GM19397 (cell line): Measurements from ENCODE around the gene LGALS7.

Source experiments
- ATAC-seq: cut with Tn5 transposase; IDR thresholded peaks from one replicate; pipeline ENCODE4 v1.9.1; 2021; ENCODE audit warnings: mild to moderate bottlenecking, moderate library complexity; ENCODE audit not compliant: unreplicated experiment

The LGALS7 gene

DNA sequence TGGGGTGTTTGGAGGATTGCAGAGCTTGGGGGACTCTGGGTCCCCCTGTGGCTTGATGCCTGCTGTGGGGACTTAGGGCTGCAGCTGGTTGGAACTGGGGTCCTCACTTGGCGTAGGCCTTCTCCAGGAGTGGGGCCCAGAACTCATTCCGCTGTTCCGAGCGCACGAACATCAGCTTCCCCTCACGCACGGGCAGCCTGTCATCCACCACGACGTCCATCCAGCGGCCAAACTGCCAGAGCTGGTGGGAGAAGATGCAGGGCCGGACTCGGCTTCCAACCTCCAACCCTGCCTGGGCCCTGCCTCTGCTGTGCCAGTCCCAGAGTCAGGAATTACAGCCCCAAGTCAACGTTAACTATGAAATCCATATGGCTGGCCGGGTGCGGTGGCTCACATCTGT is 31.6 kb downstream of the LGALS7 start:
- ATAC-seq = no peak

DNA sequence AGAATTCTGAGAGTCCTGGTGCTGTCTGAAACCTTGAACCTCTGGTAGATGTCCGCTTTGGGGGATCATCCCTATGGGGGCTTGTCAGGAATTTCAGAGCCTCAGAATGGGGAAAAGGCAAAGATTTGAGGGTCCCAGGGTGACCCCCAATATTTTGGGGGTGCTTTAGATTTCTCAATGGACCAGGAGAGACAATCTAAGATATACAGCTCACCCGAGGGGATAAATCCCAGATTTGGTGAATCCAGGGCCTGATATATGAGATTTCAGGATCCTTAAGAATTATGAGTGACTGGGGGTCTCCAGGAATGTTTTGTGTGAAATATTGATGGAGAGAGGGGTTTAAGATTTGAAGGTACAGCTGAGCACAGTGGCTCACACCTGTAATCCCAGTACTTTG is 32.4 kb downstream of the LGALS7 start:
- no peak for ATAC-seq

DNA sequence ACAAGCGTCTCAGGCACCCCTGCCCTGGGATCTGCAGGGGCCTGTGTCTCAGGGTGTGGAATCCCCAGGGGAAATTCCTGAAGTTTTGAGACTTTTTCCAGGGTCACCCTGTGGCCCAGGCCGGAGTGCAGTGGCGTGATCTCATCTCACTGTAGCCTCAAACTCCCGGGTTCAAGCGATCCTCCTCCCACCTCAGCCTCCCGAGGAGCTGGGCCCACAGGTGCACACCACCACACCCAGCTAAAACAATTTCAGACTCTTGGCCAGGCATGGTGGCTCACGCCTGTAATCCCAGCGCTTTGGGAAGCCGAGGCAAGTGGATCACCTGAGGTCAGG is 33.1 kb downstream of the LGALS7 start:
- no peak for ATAC-seq

DNA sequence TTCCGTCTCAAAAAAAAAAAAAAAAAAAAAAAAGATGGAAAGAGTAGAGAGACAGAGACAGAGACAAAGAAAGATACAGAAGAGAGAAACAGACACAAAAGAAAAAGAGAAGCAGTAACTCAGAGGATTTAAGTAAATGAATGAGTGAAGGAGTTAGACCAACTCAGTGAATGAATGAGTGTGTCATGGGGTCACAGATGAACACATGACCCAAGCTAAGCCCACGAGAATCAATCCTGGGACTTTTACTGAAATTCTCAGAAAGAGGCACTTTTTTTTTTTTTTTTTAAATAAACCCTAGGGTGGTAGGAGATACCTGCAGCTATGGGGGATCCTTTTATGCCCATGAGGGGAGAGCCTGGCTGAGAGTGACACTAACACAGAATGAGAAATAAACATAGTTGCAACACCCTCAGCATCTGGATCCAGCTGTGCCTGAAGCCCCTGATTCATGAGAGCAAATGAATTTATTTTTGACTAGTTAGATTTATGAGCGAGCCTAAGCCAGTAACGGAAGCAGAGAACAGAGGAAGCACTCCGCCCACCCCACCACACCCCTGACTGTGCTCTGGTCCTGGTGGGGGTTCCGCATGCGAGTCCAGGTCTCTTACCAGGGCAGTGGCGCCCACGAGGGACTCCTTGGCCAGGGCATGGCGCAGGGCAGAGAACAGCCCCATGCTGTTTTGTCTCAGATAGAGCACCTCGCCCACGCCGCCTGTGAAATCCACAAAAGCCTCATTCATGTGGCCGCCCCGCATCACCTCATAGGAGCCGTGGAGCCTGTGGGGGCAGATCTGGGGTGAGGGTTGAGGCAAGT is 33.7 kb downstream of the LGALS7 start:
- ATAC-seq = no peak

DNA sequence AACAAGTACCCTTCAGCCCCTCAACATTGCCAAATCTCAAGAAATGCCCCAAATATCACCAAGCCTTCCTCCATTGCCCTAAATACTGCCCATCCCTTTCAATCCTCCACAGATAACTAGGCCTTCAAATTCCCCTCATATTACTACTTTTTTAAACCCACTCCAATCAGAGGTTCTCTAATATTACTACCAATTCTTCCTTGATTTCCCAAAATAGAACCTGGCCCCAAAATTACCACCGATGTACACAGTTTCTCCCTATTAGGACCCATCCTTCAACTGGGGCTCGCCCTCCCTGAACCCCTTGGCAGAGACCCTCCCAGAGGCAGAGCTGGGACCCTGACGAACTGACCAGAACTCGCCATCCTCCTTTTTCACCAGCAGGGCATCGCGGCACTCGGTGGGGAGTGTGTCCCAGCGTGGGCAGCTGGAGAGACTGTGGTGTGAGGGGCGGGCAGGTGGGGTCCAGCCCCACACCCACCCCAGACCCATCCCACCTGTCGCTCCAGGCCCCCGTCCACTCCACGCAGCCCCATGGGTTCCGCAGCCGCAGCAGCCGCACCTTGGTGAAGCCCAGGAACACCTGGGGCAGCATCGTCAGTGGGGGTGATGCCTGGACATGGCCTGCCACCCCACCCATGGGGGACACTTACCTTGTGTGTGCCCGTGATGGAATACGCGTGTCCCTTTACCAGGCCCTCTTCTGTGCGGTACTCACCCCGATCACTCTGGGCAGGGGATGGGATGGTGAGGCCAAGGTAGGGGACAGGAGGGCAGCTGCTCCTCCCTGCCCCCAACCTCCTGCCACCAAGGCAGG is 35.2 kb downstream of the LGALS7 start:
- ATAC-seq = no peak

DNA sequence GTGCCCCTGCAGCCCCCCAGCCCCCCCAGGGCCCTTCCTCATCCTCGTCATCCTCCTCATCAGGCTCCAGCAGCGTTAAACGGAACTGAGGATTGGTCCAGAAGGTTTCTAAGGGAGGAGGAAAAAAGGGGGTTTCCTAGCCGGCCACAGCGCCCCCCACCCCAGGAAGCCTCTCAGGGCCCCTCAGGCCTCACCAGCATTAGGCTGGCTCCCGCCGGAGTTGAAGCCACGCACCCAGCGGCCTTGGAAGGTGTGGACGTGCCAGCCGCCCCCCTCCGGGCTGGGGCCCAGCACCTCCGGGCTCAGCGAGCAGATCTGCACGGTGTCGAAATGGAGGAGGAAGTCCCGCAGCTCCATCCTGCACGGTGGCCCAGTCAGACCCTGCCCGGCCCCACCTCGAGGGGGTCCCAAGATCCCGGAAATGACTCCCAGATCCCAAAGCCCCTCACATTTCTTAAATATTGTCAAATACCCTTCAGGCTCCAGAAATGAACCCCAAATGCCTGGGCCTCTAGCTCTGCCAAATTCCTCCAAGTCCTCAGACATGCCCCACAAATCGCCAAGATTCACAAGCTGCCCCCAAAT is 35.9 kb downstream of the LGALS7 start:
- no peak for ATAC-seq

DNA sequence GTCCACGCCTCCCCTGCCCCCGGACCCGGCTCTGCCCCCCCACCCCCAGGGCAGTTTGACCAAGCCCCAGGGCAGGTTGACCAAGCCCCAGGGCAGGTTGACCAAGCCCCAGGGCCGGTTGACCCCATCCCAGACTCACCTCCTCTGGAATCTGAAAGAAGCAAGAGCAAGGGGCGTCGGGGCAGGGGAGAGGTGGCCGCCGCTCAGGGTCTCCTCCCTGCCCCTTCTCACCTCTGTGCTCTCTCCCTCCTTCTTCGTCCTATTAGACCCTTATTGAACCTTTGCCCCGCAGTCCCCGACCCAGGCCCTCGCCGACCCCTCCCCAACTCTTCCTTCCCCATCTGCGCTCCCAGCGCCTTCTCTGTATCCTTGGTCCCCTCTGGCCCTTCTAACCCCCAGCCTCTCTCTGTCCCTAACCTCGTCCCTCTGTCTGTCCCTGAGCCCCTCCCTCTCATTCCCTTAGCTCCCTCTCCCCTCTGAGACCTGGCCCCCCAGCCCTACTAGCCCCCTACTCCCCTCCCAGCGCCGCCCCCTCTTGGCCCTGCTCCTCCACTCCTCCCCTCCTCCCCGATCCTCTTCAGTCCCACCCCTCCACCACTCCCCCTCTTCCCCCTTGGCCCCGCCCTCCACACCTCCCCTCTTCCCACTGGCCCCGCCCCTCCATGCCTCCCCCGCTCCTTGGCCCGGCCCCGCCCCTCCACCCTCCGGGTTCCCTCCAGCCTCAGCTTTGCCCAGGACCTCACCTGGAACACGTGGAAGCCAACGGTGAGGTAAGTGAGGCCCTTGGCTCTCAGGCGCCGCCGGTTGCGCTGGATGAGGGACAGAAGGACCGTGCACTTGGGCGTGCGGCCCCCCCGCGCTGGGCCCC is 36.7 kb downstream of the LGALS7 start:
- no peak for ATAC-seq

DNA sequence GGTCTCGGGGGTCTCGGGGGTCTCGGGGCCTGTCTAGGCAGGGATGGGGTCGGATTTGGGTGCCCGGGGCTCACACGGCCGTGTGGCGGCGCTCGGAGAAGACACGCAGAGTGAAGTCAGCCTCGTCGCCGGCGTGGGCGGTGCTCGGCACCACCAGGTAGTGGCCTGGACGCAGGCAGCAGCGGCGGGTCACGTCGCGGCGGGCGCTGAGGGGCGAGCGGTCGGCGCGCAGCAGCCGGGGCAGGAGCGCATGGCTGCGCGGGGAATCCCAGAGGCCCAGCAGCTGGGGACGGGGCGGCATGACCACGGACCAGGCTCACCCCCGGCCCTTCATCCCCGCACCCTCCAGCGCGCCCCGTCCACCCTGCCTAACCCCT is 37.3 kb downstream of the LGALS7 start:
- ATAC-seq = no peak

DNA sequence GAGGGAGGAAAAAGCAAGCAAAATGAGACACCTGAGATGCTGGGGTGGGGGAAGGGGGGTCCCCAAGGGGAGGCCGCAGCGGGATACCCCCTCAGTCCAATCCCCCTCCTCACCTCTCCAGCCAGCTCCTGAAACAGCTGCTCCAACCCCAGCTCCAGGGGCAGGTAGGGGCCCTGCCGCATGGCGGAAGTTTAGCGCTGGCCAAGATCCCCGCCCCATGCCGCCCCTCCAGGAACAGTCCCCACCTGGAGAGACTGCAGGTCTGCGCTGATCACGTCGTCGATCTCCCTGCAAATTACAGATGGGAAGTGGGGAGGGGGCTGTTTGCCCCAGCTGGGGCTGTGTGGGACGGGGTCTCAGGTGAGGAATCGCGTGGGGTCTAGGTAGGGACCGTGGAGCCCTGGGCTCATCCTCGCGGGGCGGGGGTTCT is 38.0 kb downstream of the LGALS7 start:
- no peak for ATAC-seq

DNA sequence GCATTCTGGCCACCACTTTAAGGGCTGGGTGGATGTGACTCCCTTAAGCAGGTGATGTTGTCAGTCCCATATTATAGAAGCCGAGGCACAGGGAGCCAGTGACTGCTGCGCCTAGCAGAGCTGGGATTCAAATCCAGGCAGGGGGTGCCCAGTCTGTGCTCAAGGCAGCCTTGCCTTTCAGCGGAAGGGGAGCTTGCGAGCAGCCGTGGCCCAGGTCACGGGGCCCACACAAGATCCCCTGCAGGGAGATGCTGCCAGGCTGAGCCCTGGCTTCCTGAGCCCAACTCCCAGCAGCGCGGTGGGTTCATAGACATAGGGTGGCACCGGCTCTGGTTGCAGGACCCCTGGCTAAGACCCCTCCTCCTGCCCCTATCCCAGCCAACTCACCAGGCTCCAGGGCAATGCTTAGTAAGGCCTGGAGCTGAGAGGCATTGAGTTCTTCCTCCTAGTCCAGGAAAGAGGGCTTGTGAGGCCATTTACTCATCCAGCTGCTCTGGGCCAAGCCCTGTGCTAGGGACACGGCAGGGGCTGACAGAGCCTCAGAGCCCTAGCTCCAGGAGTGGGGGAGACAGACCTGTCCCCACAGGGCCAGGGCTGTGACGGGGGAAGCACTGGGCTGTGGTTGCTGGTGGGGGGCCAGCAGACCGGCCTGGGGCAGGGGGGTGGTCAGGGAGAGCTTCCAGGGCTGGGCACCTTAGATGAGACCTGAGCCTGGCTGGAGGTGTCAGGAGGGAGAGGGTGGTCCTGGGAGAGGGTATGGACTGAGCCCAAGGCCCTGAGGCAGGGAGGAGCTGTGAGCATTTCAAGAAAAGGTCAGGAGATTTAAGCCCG is 38.7 kb downstream of the LGALS7 start:
- no peak for ATAC-seq

DNA sequence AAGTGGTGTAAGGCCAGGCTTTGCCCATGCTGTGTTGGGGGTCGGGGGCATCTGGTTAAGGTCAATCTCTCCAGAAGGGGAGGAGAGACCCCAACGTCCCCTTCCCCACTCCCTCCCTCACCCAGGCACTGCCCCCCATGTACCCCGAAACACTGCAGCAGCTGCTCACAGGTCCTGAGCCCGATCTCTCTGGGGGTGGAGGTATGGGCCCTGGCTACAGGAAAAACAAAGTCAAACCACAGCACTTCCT is 39.2 kb downstream of the LGALS7 start:
- ATAC-seq = no peak

DNA sequence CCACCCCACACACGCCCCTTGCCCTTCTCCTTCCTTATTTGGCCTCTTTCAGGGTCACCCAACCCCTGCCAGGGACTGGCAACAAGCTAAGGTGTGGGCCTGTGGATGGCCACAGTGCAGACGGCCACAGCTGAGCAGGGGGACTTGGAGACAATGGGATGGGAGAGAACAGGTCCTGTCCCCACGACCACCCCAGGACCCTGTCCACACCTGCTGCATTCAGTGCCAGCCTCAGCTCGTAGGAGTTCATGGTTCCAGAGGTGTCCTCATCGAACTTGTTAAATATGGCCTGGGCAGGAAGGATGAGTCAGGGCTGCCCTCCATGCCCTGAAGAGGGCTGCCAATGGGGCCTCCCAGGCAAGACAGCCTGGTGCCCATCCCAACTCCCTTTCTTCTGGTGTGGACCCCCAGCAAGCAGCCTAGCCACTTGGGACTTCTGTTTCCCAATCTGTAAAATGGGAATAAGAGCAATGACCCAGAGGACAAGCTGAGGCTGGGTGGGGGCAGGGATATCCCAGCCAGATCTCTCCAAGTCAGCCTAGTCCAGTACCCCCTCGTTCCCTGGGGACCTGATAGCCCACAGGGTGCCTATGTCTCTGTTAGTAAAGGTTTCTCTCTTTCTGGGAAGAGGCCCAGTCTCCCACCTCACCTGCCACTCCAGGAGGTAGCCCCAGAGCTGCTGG is 39.7 kb downstream of the LGALS7 start:
- no peak for ATAC-seq

DNA sequence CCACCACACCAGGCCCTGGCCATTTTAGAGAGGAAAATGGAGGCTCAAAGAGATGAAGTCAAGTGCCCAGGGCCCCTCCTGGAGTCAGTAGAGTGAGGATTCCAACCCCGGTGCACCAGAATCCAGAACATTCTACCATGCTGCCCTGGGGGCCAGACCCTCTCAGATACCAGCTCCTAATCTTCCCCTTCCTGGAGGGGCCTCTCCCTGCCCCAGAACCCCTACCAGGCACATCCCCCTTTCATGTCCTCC is 40.1 kb downstream of the LGALS7 start:
- ATAC-seq = no peak

DNA sequence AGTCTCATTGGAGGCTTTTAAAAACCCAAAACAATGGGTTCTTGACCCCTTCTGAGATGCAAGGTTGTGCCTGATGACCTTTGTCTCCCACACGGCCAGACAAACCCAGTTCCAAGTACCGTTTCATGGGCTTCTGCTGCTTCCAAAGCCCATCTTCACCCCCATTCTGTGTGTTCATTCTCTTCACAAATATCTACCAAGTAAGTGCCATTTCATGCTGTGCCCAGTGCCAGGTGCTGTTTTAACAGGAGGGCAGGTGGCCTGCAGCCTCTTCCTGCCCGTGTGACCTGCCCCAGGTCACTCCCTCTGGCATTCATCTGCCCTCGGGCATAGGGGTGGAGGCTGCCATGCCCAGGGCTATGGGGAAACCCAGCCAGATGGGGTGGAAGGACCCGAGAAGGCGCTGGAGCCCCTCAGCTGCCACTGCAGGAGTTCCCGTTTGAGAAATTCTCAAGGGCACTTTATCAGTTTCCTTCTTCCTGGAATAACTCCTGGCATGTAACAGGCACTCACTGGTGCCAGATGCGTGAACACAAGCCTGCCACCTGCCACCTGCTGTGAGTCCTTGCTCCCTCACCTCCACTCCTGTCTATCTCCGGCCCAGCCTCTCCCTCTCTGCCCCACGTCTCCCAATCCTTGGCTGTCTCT is 41.5 kb downstream of the LGALS7 start:
- ATAC-seq = no peak

DNA sequence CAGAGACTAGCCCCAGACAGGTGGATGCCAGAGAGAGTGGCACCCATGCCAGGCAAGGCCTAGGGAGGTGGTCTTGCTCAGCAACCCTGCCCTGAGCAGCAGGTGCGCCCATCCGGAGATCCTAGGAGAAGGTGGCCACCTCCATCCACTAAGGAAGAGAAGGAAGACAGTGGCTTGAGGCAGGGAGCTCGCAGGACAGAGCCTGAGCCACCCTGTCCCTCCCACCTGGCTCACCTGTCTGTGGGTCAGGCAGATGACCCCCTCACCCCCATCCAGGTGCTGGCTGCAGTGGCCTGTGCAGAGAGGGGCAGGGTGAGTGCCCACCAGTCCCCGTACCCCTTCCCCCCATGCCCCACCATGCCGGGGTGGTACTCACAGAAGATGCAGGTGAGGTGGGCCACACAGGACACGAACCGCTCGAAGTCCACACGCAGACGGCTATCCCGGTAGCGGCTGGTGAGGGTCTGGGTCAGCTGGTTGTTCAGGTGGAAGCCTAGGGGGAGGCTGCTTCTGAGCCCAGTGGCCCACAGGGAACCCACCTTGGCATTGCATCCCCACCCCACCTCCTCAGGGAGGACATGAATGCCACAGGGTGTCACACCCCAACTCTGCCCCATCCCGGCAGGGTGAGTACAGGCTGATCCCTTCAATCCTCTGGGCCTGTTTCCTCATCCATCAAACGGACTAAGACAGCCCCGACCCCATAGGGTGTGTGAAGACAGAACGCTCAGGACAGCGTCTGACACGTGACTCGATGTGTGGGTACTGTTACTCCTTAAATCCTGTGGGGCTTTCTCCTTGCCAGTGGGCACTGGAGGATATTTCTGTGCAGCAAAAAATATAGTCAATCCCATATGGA is 42.4 kb downstream of the LGALS7 start:
- no peak for ATAC-seq

DNA sequence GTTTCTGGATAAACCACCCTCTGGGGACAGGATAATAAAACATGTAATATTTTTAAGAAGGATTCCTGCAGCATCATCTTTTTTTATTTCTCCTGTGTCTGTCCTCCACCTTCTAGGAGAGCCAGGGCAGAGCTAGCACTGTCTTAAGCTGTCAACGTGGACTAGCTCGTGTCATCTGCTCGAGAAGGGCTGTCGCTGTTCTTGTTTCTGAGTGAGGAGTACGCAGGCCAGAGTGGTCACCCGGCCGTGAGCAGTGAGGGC is 42.9 kb downstream of the LGALS7 start:
- ATAC-seq = no peak

DNA sequence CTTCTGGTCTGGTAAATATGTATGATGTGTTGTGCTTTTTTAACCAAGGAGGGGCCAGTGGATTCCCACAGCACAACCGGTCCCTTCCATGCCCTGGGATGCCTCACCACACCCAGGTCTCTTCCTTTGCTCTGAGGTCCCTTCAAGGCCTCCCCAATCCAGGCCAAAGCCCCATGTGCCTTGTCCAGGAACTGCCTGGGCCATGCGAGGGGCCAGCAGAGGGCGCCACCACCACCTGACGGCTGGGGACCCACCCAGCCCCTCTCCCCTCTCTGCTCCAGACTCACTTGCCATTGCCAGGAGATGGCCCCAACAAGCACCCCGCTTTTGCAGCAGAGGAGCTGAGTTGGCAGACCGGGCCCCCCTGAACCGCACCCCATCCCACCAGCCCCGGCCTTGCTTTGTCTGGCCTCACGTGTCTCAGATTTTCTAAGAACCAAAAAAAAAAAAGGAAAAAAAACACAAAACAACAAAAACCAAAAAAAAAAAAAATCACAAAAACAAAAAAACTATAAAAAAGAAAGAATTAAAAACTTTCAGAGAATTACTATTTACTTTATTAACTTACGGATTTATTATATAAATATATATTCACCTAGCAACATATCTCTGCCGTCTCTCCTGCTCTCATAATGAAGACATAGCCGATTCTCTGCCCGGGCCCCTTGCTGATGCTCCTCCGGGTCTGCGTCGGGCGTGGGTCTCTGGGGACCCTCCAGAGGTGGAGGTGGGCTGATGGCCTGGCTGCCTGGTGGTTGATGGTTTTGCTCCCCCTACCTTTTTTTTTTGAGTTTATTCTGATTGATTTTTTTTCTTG is 43.5 kb downstream of the LGALS7 start:
- no peak for ATAC-seq
